MCF 10A (cell line): ENCODE data around the gene PLA2G4C. TPM values are rescaled to one million over a fixed set of nuclear protein-coding genes. Genes with fewer than 3 reads are reported as not detected.

Experiments
- BruUV-seq: library from RNA; stranded (reverse); fragments of 400-500 nt; replicated peaks from 2 replicates; lab custom pipeline; 2021; lab: Mats Ljungman, UMichigan
- CTCF ChIA-PET: fragments of 300-600 bp; sonication (Branson Sonifier 250); formaldehyde crosslinking; extraction: SDS; loops from one replicate; lab custom pipeline; 2021; ENCODE audit warnings: antibody characterized with exemption, inconsistent platforms; lab: Yijun Ruan, JAX
- POLR2A ChIA-PET: fragments of 300-600, 350-650 bp; sonication (Branson Sonifier 250); formaldehyde crosslinking; extraction: SDS; loops from one replicate; lab custom pipeline; 2020; ENCODE audit warnings: antibody characterized with exemption, inconsistent platforms; lab: Yijun Ruan, JAX
- DNase-seq: peaks from one replicate; pipeline ENCODE4 v3.0.0-alpha.2; 2018; ENCODE audit not compliant: unreplicated experiment
- H3K27ac Mint-ChIP-seq: one replicate; pipeline ENCODE4 v1.8.0; 2022; ENCODE audit warnings: mild to moderate bottlenecking, low read depth, mixed read lengths; ENCODE audit not compliant: unreplicated experiment
- H3K27me3 Mint-ChIP-seq: one replicate; pipeline ENCODE4 v1.8.0; 2022; ENCODE audit warnings: mixed read lengths; ENCODE audit not compliant: insufficient read depth, unreplicated experiment
- H3K36me3 Mint-ChIP-seq: one replicate; pipeline ENCODE4 v1.8.0; 2022; ENCODE audit warnings: mild to moderate bottlenecking, moderate library complexity, mixed read lengths; ENCODE audit not compliant: insufficient read depth, unreplicated experiment
- H3K4me1 Mint-ChIP-seq: one replicate; pipeline ENCODE4 v1.8.0; 2022; ENCODE audit warnings: mixed read lengths; ENCODE audit not compliant: insufficient read depth, unreplicated experiment
- H3K4me3 Mint-ChIP-seq: one replicate; pipeline ENCODE4 v1.8.0; 2022; ENCODE audit warnings: mild to moderate bottlenecking, moderate library complexity, mixed read lengths; ENCODE audit not compliant: unreplicated experiment
- H3K9me3 Mint-ChIP-seq: one replicate; pipeline ENCODE4 v1.8.0; 2022; ENCODE audit warnings: mixed read lengths; ENCODE audit not compliant: unreplicated experiment
- CTCF ChIP-seq: fragments of 200-600 bp; IDR thresholded peaks from one replicate; pipeline ENCODE4 v1.8.0; 2022; ENCODE audit warnings: antibody characterized with exemption, mild to moderate bottlenecking; ENCODE audit not compliant: unreplicated experiment
- intact Hi-C: fragments of 100-400 bp; cut with micrococcal nuclease; formaldehyde crosslinking; loops from 2 replicates; pipeline ENCODE4 v1.14.1; 2022
- total RNA-seq: library from RNA; stranded (reverse); gene quantifications from 2 replicates; pipeline ENCODE4 v1.2.3, GENCODE V29; 2022

The PLA2G4C gene
- total RNA-seq, 1 experiment from 2014 or later: 1.4 TPM

- Mint-ChIP-seq H3K9me3 (no peaks in the 10 kb centered on the region), H3K36me3 (peaks cover 11% of the 10 kb centered on the region), H3K4me1 (no peaks in the 10 kb centered on the region), H3K27me3 (no peaks in the 10 kb centered on the region), H3K4me3 (no peak overlapping the region), H3K27ac (peak overlapping the region; percentile 67)
- ChIA-PET CTCF (no interaction called here), POLR2A (no interaction called here)
- intact Hi-C loops: no loop called here
- no peak for DNase-seq
- TF ChIP-seq CTCF: no peak
- BruUV-seq: no TSS peak
Measured at GRCh38 chr19:48139053-48139452, 28.4 kb upstream of the PLA2G4C start.

- DNase-seq: no peak
- H3K27me3 Mint-ChIP-seq: no peaks in the 10 kb centered on the region
- TF ChIP-seq CTCF: no peak
- H3K4me3 Mint-ChIP-seq: no peak overlapping the region
- no peak overlapping the region for H3K27ac Mint-ChIP-seq
- intact Hi-C loops: no loop called here
- H3K4me1 Mint-ChIP-seq: no peaks in the 10 kb centered on the region
- CTCF ChIA-PET: interaction anchor here (0.7 kb wide), 1 partner anchor 175 kb away, joined by 3 read pairs; no protein-coding TSS in a partner anchor
- POLR2A ChIA-PET: interaction anchor here (0.7 kb wide), 1 partner anchor 13 kb away, joined by 3 read pairs; no protein-coding TSS in a partner anchor
- no peaks in the 10 kb centered on the region for H3K9me3 Mint-ChIP-seq
- BruUV-seq: no TSS peak
- peaks cover 17% of the 10 kb centered on the region for H3K36me3 Mint-ChIP-seq
Measured at GRCh38 chr19:48137411-48137810, 26.8 kb upstream of the PLA2G4C start.

GRCh38 chr19:48136547-48136946, 25.9 kb upstream of the PLA2G4C start:
- Mint-ChIP-seq H3K27me3 (no peaks in the 10 kb centered on the region), H3K4me1 (no peaks in the 10 kb centered on the region), H3K9me3 (no peaks in the 10 kb centered on the region), H3K36me3 (peaks cover 17% of the 10 kb centered on the region), H3K4me3 (no peak overlapping the region), H3K27ac (no peak overlapping the region)
- ChIA-PET POLR2A (no interaction called here), CTCF (no interaction called here)
- no peak for TF ChIP-seq CTCF
- intact Hi-C loops: no loop called here
- DNase-seq: no peak
- no TSS peak for BruUV-seq

- TF ChIP-seq CTCF: no peak
- Mint-ChIP-seq H3K27ac (no peak overlapping the region), H3K4me3 (no peak overlapping the region), H3K36me3 (peaks cover 17% of the 10 kb centered on the region), H3K9me3 (no peaks in the 10 kb centered on the region), H3K4me1 (no peaks in the 10 kb centered on the region), H3K27me3 (no peaks in the 10 kb centered on the region)
- intact Hi-C loops: no loop called here
- POLR2A ChIA-PET: interaction anchor here (0.6 kb wide), 1 partner anchor 336 kb away, joined by 3 read pairs; no protein-coding TSS in a partner anchor
- BruUV-seq: no TSS peak
- CTCF ChIA-PET: no interaction called here
- DNase-seq: peak; percentile 14
Measured at GRCh38 chr19:48135411-48135810, 24.8 kb upstream of the PLA2G4C start.
